Esophagus (tissue), 2 donors: ENCODE results near the gene GPAT2. TPM values are rescaled to one million over a fixed set of nuclear protein-coding genes. Genes with fewer than 3 reads are reported as not detected.
"Not testable (repeated sequence)": the region's sequence is repeated elsewhere in the genome, so short reads cannot be mapped to it uniquely, and the experiment has no call there.

Experiments
- H3K27ac ChIP-seq, 2 donors: one replicate each; pipeline ENCODE4 v1.5.1; 2013; ENCODE audit warnings: low read depth in 2 of 2, mild to moderate bottlenecking in 2 of 2, inconsistent platforms in 1 of 2, low read length in 1 of 2, moderate library complexity in 1 of 2
- H3K27me3 ChIP-seq, 2 donors: one replicate each; pipeline ENCODE4 v1.6.1; 2013; ENCODE audit warnings: low read length in 2 of 2, control low read depth in 1 of 2, mild to moderate bottlenecking in 1 of 2; ENCODE audit not compliant: insufficient read depth in 2 of 2, control insufficient read depth in 1 of 2
- H3K36me3 ChIP-seq, 2 donors: one replicate each; pipeline ENCODE4 v1.6.1; 2013; ENCODE audit warnings: low read length in 1 of 2; ENCODE audit not compliant: control insufficient read depth in 2 of 2, insufficient read depth in 2 of 2
- H3K4me1 ChIP-seq, 2 donors: one replicate each; pipeline ENCODE4 v1.6.1; 2013; ENCODE audit warnings: low read length in 1 of 2; ENCODE audit not compliant: control insufficient read depth in 2 of 2, insufficient read depth in 2 of 2
- H3K4me3 ChIP-seq, 2 donors: one replicate each; pipeline ENCODE4 v1.5.1; 2013; ENCODE audit warnings: low read length in 2 of 2, mild to moderate bottlenecking in 2 of 2, low read depth in 1 of 2, moderate library complexity in 1 of 2
- H3K9me3 ChIP-seq, 2 donors: one replicate each; pipeline ENCODE4 v1.6.1; 2013; ENCODE audit warnings: mild to moderate bottlenecking in 2 of 2, low read depth in 1 of 2, low read length in 1 of 2, moderate library complexity in 1 of 2; ENCODE audit not compliant: control insufficient read depth in 2 of 2, insufficient read depth in 1 of 2
- WGBS, 2 donors: extraction: QIAGEN DNeasy Blood & Tissue Kit; methylation state at CpG; one replicate each; pipeline ENCODE4 v1.1.7; 2013; 5-methylcytosine and 5-hydroxymethylcytosine counted together
- polyA plus RNA-seq, 2 donors: library from polyadenylated mRNA; stranded (reverse); fragments of 200-250 nt; gene quantifications; one replicate each; pipeline ENCODE4 v1.2.3, GENCODE V29; 2013
- donor health status: healthy with polysubstance abuse.
- donor health status: Bipolar disorder and iron deficiency.

GPAT2 gene
- polyA plus RNA-seq, 2 donors = 0.43 to 0.98 TPM

- Histone ChIP-seq H3K36me3 (no peaks in the 10 kb centered on the region), H3K4me1 (no peaks in the 10 kb centered on the region), H3K4me3 (no peak overlapping the region), H3K27ac (no peak overlapping the region), H3K27me3 (no peaks in the 10 kb centered on the region), H3K9me3 (no peaks in the 10 kb centered on the region)
- 81 to 83% methylated on average over 4 of the region's 4 CpGs for WGBS, 2 donors
Measured at GRCh38 chr2:96025194-96025492, 9.6 kb downstream of the GPAT2 start.

GRCh38 chr2:96024336-96025193 lies 10.2 kb downstream of the GPAT2 start:
- no peaks in the 10 kb centered on the region for H3K4me1 ChIP-seq
- no peaks in the 10 kb centered on the region for H3K36me3 ChIP-seq
- 87 to 88% methylated on average over 26 to 27 of the region's 27 CpGs for WGBS, 2 donors
- no peak overlapping the region for H3K27ac ChIP-seq
- no peaks in the 10 kb centered on the region for H3K9me3 ChIP-seq
- no peak overlapping the region for H3K4me3 ChIP-seq
- no peaks in the 10 kb centered on the region for H3K27me3 ChIP-seq

- not testable (repeated sequence) for H3K27me3 ChIP-seq, H3K27ac ChIP-seq, H3K4me1 ChIP-seq, H3K9me3 ChIP-seq, H3K4me3 ChIP-seq, H3K36me3 ChIP-seq
- WGBS, 2 donors = 85% methylated on average over 7 of the region's 7 CpGs
Measured at GRCh38 chr2:96023701-96024100, 11.0 kb downstream of the GPAT2 start.

- H3K9me3 ChIP-seq, H3K4me3 ChIP-seq, H3K27me3 ChIP-seq, H3K36me3 ChIP-seq, H3K27ac ChIP-seq, H3K4me1 ChIP-seq: not testable (repeated sequence)
- 57 to 63% methylated on average over 13 to 14 of the region's 19 CpGs for WGBS, 2 donors
Measured at GRCh38 chr2:96022701-96023447, 11.8 kb downstream of the GPAT2 start.

- not testable (repeated sequence) for H3K27me3 ChIP-seq, H3K36me3 ChIP-seq, H3K27ac ChIP-seq, H3K9me3 ChIP-seq, H3K4me3 ChIP-seq, H3K4me1 ChIP-seq
- WGBS, 2 donors = 77 to 84% methylated on average over 7 of the region's 7 CpGs
Measured at GRCh38 chr2:96022126-96022525, 12.6 kb downstream of the GPAT2 start.

- 90 to 92% methylated on average over 4 of the region's 4 CpGs for WGBS, 2 donors
- not testable (repeated sequence) for H3K4me3 ChIP-seq, H3K27ac ChIP-seq, H3K4me1 ChIP-seq, H3K9me3 ChIP-seq, H3K27me3 ChIP-seq, H3K36me3 ChIP-seq
Measured at GRCh38 chr2:96021142-96021541, 13.6 kb downstream of the GPAT2 start.

- not testable (repeated sequence) for H3K4me1 ChIP-seq, H3K27me3 ChIP-seq, H3K27ac ChIP-seq, H3K9me3 ChIP-seq, H3K36me3 ChIP-seq, H3K4me3 ChIP-seq
- 69 to 74% methylated on average over 3 to 4 of the region's 9 CpGs for WGBS, 2 donors
Measured at GRCh38 chr2:96019909-96020590, 14.7 kb downstream of the GPAT2 start.

- not testable (repeated sequence) for H3K9me3 ChIP-seq, H3K4me1 ChIP-seq, H3K27me3 ChIP-seq, H3K4me3 ChIP-seq, H3K36me3 ChIP-seq, H3K27ac ChIP-seq
- 71 to 79% methylated on average over 3 of the region's 4 CpGs for WGBS, 2 donors
Measured at GRCh38 chr2:96016321-96016720, 18.4 kb downstream of the GPAT2 start.

- not testable (repeated sequence) for H3K36me3 ChIP-seq, H3K4me1 ChIP-seq, H3K9me3 ChIP-seq, H3K27me3 ChIP-seq, H3K4me3 ChIP-seq, H3K27ac ChIP-seq
- WGBS, 2 donors = 60 to 81% methylated on average over 1 of the region's 1 CpG
Measured at GRCh38 chr2:96012792-96013264, 21.9 kb downstream of the GPAT2 start.
